GM18868 (cell line): ENCODE data around the gene MYO9B.
"Not testable (repeated sequence)": the region's sequence is repeated elsewhere in the genome, so short reads cannot be mapped to it uniquely, and the experiment has no call there.

ENCODE experiments used
- ATAC-seq: cut with Tn5 transposase; IDR thresholded peaks from one replicate; pipeline ENCODE4 v1.9.1; 2021; ENCODE audit warnings: mild to moderate bottlenecking, moderate library complexity; ENCODE audit not compliant: unreplicated experiment

MYO9B gene

GRCh38 chr19:17144771-17145170 lies 69.2 kb downstream of the MYO9B start:
- ATAC-seq: not testable (repeated sequence)

- no peak for ATAC-seq
Observed at GRCh38 chr19:17145546-17146497, 70.2 kb downstream of the MYO9B start.

- ATAC-seq: no peak
Observed at GRCh38 chr19:17148130-17148529, 72.6 kb downstream of the MYO9B start.

GRCh38 chr19:17149393-17150135 lies 74.0 kb downstream of the MYO9B start:
- ATAC-seq: no peak

GRCh38 chr19:17153996-17154395 lies 78.4 kb downstream of the MYO9B start:
- no peak for ATAC-seq

- ATAC-seq: no peak
Observed at GRCh38 chr19:17155251-17155650, 79.7 kb downstream of the MYO9B start.

- no peak for ATAC-seq
Observed at GRCh38 chr19:17156296-17156946, 80.8 kb downstream of the MYO9B start.

- ATAC-seq: no peak
Observed at GRCh38 chr19:17156947-17157302, 81.3 kb downstream of the MYO9B start.

GRCh38 chr19:17158584-17158983 lies 83.0 kb downstream of the MYO9B start:
- ATAC-seq: no peak

- ATAC-seq: no peak
Observed at GRCh38 chr19:17159466-17160393, 84.2 kb downstream of the MYO9B start.

- no peak for ATAC-seq
Observed at GRCh38 chr19:17160908-17161307, 85.3 kb downstream of the MYO9B start.

- not testable (repeated sequence) for ATAC-seq
Observed at GRCh38 chr19:17162131-17162530, 86.6 kb downstream of the MYO9B start.

GRCh38 chr19:17162580-17162979 lies 87.0 kb downstream of the MYO9B start:
- ATAC-seq: no peak

GRCh38 chr19:17163652-17164051 lies 88.1 kb downstream of the MYO9B start:
- no peak for ATAC-seq

- no peak for ATAC-seq
Observed at GRCh38 chr19:17164639-17165038, 89.1 kb downstream of the MYO9B start.

- ATAC-seq: no peak
Observed at GRCh38 chr19:17165715-17166114, 90.1 kb downstream of the MYO9B start.

- ATAC-seq: no peak
Observed at GRCh38 chr19:17170538-17171297, 95.1 kb downstream of the MYO9B start.

GRCh38 chr19:17171874-17172273 lies 96.3 kb downstream of the MYO9B start:
- no peak for ATAC-seq

GRCh38 chr19:17172624-17173345 lies 97.2 kb downstream of the MYO9B start:
- no peak for ATAC-seq
